GM21423 (cell line): ENCODE data around the gene ST3GAL3.
"Not testable (repeated sequence)": the region's sequence is repeated elsewhere in the genome, so short reads cannot be mapped to it uniquely, and the experiment has no call there.

Experiments
- ATAC-seq: cut with Tn5 transposase; IDR thresholded peaks from one replicate; pipeline ENCODE4 v1.9.1; 2021; ENCODE audit warnings: mild to moderate bottlenecking, moderate library complexity; ENCODE audit not compliant: unreplicated experiment

The ST3GAL3 gene

GRCh38 chr1:43699281-43699680 is 8.1 kb upstream of the ST3GAL3 start:
- no peak for ATAC-seq

- ATAC-seq, result no peak
These were observed 3.5 kb upstream of the ST3GAL3 start for GRCh38 chr1:43703836-43704235.

GRCh38 chr1:43704838-43705237 is 2.5 kb upstream of the ST3GAL3 start:
- ATAC-seq, result no peak

DNA sequence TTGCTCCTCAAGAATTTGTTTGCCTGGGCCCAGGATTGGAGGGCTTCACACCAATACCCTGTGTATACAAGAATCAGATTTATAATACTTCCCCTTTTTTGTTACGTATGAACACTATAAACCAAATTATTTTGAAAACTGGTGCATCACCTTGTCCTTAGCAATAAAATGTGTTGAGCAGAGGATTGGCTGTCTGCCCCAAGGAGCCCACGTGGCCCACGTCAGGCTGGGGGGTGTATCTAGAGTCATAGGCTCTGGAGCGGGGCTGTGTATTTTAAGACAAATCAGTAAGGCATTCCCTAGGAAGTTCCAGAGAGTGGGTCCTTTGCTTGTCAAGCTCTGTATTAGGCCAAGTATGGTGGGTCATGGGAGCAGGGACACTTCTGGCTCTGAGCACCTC is 2.0 kb upstream of the ST3GAL3 start:
- no peak for ATAC-seq

- ATAC-seq, result no peak
These were observed 1.2 kb upstream of the ST3GAL3 start for GRCh38 chr1:43705982-43706597.

- ATAC-seq, result no peak
These were observed 642 bp upstream of the ST3GAL3 start for GRCh38 chr1:43706598-43707189.

GRCh38 chr1:43708002-43708410 is 670 bp downstream of the ST3GAL3 start:
- ATAC-seq, result no peak

GRCh38 chr1:43711049-43711448 is 3.7 kb downstream of the ST3GAL3 start:
- ATAC-seq, result no peak

DNA sequence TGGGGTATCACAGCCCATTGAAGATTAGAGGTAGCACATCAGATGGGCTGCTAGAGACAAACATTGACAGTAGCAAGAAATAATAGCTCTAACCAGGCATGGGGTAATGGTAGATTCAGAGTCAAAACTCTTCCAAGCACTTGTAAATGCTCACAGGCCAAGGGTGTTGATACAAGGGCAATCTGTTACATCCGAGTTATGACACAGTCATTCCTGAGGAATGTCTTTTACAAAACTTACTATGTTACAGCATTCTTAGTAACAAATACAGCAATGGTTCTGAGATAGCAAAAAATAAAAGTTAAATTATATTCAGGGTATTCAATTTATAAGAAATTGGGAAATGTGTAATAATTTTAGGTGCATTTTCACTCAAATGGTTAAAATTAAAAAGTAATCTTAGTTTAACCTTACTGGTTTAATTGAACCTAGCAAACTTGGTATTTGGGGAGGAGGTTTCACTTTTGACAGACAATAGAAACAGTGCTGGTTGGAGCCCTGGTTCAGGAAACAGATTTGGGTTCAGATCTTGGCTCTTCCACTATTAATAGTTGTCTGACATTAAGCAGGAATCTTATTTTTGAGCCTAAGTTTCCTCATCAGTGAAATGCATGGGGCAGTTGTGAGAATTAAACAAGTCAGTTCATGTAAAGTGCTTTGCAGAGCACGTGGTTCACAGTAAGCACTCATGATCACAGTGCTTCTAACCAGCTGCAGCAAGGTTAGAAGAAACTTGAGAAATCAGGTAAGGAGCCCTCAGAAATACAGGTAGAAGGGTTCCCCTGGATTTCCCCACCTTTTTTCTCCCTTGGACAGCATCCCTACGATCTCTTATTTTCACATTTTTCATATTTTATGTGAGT is 4.4 kb downstream of the ST3GAL3 start:
- ATAC-seq, result no peak

DNA sequence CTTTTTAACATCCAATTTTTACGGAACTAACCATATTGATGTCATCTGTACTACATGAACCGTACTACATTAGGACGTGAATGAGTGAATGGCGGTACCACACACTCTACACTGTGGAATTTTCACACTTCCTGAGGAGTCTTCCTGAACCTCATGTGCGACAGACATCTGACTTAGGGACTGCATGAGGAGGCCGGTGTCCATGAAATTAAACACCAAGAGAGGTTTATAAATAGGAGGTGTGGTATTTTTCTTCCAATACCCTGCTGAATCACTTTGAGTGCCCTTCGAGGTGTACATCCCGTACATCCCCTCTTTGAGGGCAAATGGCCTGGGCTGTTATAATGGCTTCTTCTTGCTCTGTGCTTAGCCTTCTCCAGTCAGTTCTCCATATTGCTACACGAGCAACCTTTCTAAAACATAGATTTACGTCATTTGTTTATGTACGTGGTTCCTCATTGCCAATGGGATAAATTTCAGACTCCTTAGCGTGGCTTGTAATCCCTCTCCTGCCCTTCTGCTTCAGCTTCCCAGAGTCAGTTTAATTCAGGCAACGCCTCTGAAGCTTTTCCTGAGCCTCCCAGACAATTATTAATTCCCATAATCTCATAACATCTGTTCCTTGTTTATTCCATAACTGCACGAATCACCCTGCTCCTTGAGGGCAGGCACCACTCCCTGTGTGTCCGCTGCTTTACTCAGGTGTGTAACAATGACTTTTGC is 9.4 kb downstream of the ST3GAL3 start:
- no peak for ATAC-seq

DNA sequence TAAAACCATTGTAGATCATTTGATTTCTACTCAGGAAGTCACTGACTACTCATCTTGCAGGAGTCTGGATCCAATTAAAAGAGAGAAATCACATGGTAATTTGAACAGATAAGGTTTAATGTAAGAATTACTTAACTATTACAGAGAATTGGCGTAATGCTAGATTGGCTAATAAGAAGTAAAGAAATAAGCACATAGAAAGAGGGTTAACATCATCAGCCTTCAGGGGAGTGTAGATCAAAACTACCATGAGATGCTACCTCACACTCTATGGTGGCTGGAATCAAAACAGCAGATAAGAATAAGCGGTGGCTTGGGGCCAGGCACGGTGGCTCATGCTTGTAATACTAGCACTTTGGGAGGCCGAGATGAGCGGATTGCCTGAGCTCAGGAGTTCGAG is 11.7 kb downstream of the ST3GAL3 start:
- no peak for ATAC-seq

DNA sequence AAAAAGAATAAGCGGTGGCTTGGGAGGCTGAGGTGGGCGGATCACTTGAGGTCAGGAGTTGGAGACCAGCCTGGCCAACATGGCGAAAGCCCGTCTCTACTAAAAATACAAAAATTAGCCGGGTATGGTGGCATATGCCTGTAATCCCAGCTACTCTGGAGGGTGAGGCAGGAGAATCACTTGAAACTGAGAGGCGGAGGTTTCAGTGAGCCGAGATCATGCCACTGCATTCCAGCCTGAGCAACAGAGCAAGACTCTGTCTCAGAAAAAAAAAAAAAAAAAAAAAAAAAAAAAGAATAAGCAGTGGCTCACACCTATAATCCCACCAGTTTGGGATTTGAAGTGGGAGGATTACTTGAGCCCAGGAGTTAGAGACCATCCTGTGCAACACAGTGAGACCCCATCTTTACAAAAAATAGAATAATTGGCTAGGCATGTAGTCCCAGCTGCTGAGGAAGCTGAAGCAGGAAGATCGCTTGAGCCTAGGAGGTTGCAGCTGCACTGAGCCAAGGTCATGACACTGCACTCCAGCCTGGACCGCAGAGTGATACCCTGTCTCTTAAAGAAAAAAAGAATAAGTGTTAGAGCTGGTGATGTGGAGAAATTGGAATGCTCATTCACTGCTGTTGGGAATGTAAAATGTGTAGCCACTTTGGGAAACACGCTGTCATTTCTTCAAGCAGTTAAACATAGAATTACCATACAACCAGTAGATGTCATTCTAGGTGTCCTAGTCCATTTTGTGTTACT is 12.5 kb downstream of the ST3GAL3 start:
- ATAC-seq, result not testable (repeated sequence)

- no peak for ATAC-seq
These were observed 15.5 kb downstream of the ST3GAL3 start for GRCh38 chr1:43722810-43723209.

DNA sequence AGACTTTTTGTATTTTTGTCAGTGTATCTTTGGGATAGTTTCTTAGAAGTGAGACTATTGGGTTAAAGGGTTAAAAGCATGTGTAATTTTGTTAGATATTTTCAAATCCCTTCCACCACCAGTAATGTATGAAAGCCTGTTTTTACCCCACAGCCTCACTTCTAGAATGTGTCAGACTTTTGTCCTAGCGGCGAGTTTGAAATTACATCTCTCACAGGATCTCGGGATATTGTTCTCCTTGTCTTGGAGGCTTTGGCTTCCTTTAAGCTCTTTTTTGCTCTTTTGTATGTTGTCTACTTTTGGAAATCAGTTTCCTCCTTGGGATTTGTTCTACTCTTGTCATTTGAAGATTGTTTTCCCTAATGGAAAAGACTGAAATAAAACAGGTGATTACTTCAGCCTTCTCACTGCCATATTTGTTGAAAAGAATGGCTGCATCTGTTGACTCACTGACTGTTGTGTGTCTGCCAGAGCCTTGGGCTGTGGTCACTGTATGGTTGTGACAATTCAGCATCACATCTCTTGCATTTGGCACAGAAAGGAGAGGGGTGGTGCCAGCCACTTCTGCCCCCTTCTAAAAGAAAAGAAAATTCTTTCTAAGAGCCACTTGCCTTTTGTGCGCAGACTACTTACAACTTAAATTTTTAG is 22.6 kb downstream of the ST3GAL3 start:
- ATAC-seq, result no peak

GRCh38 chr1:43731867-43732531 is 24.7 kb downstream of the ST3GAL3 start:
- no peak for ATAC-seq

DNA sequence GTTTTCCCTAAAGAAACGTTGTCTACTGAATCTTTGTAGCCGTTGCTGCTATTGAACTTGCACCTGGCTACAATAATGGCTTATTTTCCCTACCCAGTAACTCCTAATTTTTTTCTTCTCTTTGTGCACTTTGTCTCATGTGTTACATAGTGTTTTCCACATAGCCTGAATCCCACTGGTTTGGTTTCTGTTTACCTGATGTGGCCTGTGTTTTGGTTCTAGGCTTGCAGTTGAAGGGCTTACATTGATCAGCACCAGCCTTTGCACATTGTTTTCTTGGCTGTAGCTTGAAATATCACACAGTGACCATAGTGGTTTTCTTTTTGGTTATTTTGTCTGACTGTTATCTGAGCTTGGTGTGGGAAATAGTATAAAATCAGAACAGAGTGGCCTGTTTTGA is 29.5 kb downstream of the ST3GAL3 start:
- no peak for ATAC-seq

DNA sequence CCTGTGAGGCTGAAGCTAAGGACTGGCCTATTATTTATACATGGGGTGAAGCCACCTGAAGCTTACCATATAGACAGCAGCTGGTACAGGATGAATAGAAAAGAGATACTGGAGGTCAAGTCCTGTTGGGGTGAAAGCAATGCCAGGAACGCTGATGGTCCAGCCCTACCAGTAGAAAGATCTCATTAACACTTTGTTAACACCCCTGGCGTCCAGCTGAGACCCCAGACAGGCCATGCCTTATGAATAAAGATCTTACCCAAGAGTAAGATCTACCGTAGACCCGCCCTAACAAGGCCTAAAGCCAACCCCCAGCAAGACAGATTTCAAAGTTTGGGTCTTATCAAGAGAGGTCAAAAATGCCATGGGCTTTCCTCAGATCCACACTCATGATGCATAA is 34.7 kb downstream of the ST3GAL3 start:
- ATAC-seq, result no peak

- ATAC-seq, result no peak
These were observed 35.9 kb downstream of the ST3GAL3 start for GRCh38 chr1:43743206-43743605.

GRCh38 chr1:43747736-43748135 is 40.4 kb downstream of the ST3GAL3 start:
- no peak for ATAC-seq

DNA sequence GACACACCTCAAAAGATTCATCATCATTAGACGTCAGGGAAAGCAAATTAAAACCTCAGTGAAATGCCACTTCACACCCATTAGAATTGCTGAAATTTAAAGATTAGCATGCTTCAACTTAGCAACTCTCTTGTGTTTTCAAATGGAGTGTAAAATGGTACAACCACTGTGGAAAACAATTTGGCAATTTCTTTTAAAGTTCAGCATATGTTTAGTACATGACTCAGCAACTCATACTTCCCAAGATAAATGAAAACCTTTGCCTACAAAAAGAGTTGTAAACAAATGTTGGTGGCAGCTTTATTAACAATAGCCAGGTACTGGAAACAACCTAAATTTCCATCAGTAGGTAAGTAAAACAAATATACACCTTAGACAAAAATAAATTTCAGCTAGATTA is 42.7 kb downstream of the ST3GAL3 start:
- no peak for ATAC-seq
